B cell (primary cell): ENCODE results near the gene RPS15. TPM values are rescaled to one million over a fixed set of nuclear protein-coding genes. Genes with fewer than 3 reads are reported as not detected.

ENCODE experiments used
- ATAC-seq: fragments of 200-7000 bp; cut with Tn5 transposase; one replicate; pipeline ENCODE4 v1.10.0; 2021; ENCODE audit warnings: low read depth, mild to moderate bottlenecking, moderate number of reproducible peaks, moderate library complexity
- CTCF ChIA-PET: fragments of 350-600 bp; sonication (Branson Sonifier 250); formaldehyde crosslinking; loops from one replicate; lab custom pipeline; 2021; ENCODE audit warnings: antibody characterized with exemption, inconsistent platforms; lab: Charles Lee
- POLR2A ChIA-PET: fragments of 350-600 bp; sonication (Branson Sonifier 250); formaldehyde crosslinking; loops from one replicate; lab custom pipeline; 2021; ENCODE audit warnings: antibody characterized with exemption; lab: Charles Lee
- DNase-seq: peaks from one replicate; pipeline ENCODE4 v3.0.0; 2013
- H2AFZ ChIP-seq: 2 replicates; pipeline ENCODE4 v1.6.1; 2012; ENCODE audit warnings: mild to moderate bottlenecking, low read depth, low read length; ENCODE audit not compliant: insufficient read depth, poor library complexity, severe bottlenecking
- H3K27ac ChIP-seq, 2 donors: 1 replicate in 1 of 2; 2 replicates in 1 of 2; pipeline ENCODE4 v1.5.1; 2012 to 2013; ENCODE audit warnings: low read length in 2 of 2, mild to moderate bottlenecking in 2 of 2, moderate library complexity in 1 of 2
- H3K27me3 ChIP-seq, 4 experiments: fragments of 200-600 bp in 1 of 4; sonication (generic) in 1 of 4; replicated peaks in 1 of 4; 1 replicate in 2 of 4; 2 replicates in 2 of 4; pipeline versions ENCODE4 v1.6.1 to v1.7.0; 2013 to 2016; ENCODE audit warnings: low read length in 3 of 4, mild to moderate bottlenecking in 2 of 4, mixed read lengths in 1 of 4, moderate library complexity in 1 of 4; ENCODE audit not compliant: insufficient read depth in 4 of 4, control insufficient read depth in 3 of 4; ENCODE audit errors: control extremely low read depth in 1 of 4
- H3K36me3 ChIP-seq, 2 experiments: replicated peaks in 1 of 2; 1 replicate in 1 of 2; 2 replicates in 1 of 2; pipeline versions ENCODE4 v1.6.1 to v1.7.1; 2013; ENCODE audit warnings: low read length in 1 of 2; ENCODE audit not compliant: insufficient read depth in 2 of 2, control insufficient read depth in 1 of 2; ENCODE audit errors: control extremely low read depth in 1 of 2, extremely low read depth in 1 of 2
- H3K4me1 ChIP-seq, 2 donors: fragments of 200-600 bp in 1 of 2; sonication (generic) in 1 of 2; 1 replicate in 1 of 2; 2 replicates in 1 of 2; pipeline versions ENCODE4 v1.5.1 to v1.6.1; 2013 to 2017; ENCODE audit warnings: low read length in 2 of 2; ENCODE audit not compliant: control insufficient read depth in 2 of 2, insufficient read depth in 2 of 2
- H3K4me2 ChIP-seq: replicated peaks from 2 replicates; pipeline ENCODE3; 2012; ENCODE audit warnings: mild to moderate bottlenecking, low read depth, low read length; ENCODE audit not compliant: poor library complexity, severe bottlenecking
- H3K4me3 ChIP-seq, 5 experiments: fragments of 200-600 bp in 1 of 5; sonication (generic) in 1 of 5; 1 replicate in 3 of 5; 2 replicates in 2 of 5; pipeline versions ENCODE4 v1.5.1 to v1.7.0; 2011 to 2016; ENCODE audit warnings: low read length in 4 of 5, mild to moderate bottlenecking in 4 of 5, low read depth in 2 of 5, control low read depth in 1 of 5, moderate library complexity in 1 of 5; ENCODE audit not compliant: insufficient read depth in 1 of 5; ENCODE audit errors: control extremely low read depth in 1 of 5, extremely low read depth in 1 of 5
- H3K79me2 ChIP-seq: fragments of 200-600 bp; sonication (generic); one replicate; pipeline ENCODE4 v1.6.0; 2016; ENCODE audit warnings: low read length; ENCODE audit not compliant: control insufficient read depth, insufficient read depth
- H3K9ac ChIP-seq: fragments of 200-600 bp; sonication (generic); 2 replicates; pipeline ENCODE4 v1.6.1; 2017; ENCODE audit warnings: mild to moderate bottlenecking, low read length, moderate library complexity
- H3K9me3 ChIP-seq, 3 donors: one replicate each; pipeline versions ENCODE4 v1.6.1 to v1.7.1; 2013; ENCODE audit warnings: low read length in 2 of 3; ENCODE audit not compliant: control insufficient read depth in 2 of 3, insufficient read depth in 1 of 3; ENCODE audit errors: control extremely low read depth in 1 of 3
- H4K20me1 ChIP-seq: 2 replicates; pipeline ENCODE4 v1.6.0; 2012; ENCODE audit warnings: mild to moderate bottlenecking, low read length; ENCODE audit not compliant: insufficient read depth, control insufficient read depth, poor library complexity, severe bottlenecking
- H3K27ac Mint-ChIP-seq: one replicate; pipeline ENCODE4 v1.8.0; 2021; ENCODE audit warnings: mixed read lengths
- H3K27me3 Mint-ChIP-seq: one replicate; pipeline ENCODE4 v1.8.0; 2021; ENCODE audit warnings: mixed read lengths
- H3K4me1 Mint-ChIP-seq: one replicate; pipeline ENCODE4 v1.8.0; 2021; ENCODE audit warnings: mixed read lengths
- H3K4me3 Mint-ChIP-seq: one replicate; pipeline ENCODE4 v1.8.0; 2021; ENCODE audit warnings: mixed read lengths
- H3K9me3 Mint-ChIP-seq: one replicate; pipeline ENCODE4 v1.8.0; 2022; ENCODE audit warnings: mixed read lengths; ENCODE audit not compliant: insufficient read depth
- EZH2 ChIP-seq: IDR thresholded peaks from 2 replicates; pipeline ENCODE4 v1.6.1; 2012; ENCODE audit warnings: borderline replicate concordance, low read depth, mild to moderate bottlenecking, moderate library complexity, low read length; ENCODE audit not compliant: insufficient read depth, poor library complexity, severe bottlenecking
- WGBS: methylation state at CpG from one replicate; pipeline ENCODE4 v1.1.5; 2013; ENCODE audit warnings: missing lambda C conversion rate; ENCODE audit not compliant: insufficient coverage; 5-methylcytosine and 5-hydroxymethylcytosine counted together
- intact Hi-C: fragments of 100-400 bp; cut with micrococcal nuclease; formaldehyde crosslinking; loops from one replicate; pipeline ENCODE4 v1.10.0; 2022
- polyA plus RNA-seq: library from polyadenylated mRNA; depleted of rRNA; stranded (reverse); fragments of >200 nt; gene quantifications from 2 replicates; pipeline ENCODE4 v1.2.3, GENCODE V29; 2012
- total RNA-seq, 2 donors: library from RNA; stranded (reverse); fragments of 120-200 nt in 1 of 2; gene quantifications; 1 replicate in 1 of 2; 2 replicates in 1 of 2; pipeline versions ENCODE4 v1.2.3 to v1.2.4, GENCODE V29; 2013 to 2022
- TF ChIP-seq, protein P1 (sequence below): fragments of 200-600 bp; IDR thresholded peaks from one replicate; pipeline ENCODE4 v1.8.0; 2022; ENCODE audit warnings: antibody characterized with exemption, mild to moderate bottlenecking

The RPS15 gene
- total and polyA plus RNA-seq, 2 donors (not counting 1 experiment from before 2014, with no cell fraction given): 1,520 to 6,007 TPM

DNA sequence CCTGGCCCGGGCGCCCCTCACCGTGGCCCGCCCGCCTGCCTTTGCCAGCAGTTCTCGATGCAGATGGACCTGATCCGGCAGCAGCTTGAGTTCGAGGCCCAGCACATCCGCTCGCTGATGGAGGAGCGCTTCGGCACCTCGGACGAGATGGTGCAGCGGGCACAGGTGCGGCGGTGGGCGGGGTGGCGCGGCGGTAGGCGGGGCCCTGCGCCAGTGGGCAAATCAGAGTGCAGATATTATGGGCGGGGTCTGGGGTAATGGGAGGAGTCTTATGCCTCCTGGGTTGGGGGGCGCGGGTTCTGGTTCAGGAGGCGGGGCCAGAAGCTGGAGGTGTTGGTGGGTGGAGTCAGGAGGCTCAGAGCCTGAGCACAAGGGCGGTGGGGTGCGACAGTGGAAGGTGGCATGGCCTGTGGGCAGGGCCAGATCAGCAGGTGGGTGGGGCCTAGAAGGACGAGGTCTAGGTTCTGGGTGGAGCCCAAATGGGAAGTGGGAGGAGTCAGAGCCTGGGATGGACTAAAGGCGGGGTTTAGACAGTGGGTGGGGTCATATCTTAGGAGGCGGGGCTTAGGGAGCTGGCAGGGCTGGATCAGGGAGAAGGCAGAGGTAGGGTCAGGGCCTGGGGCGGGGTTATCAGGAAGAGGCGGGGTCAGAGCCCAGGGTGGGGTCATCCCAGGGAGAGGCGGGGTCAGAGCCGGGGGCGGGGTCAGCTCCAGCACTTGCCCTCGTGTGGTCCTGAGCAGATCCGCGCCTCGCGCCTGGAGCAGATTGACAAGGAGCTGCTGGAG, 17.3 kb downstream of the RPS15 start:
- ChIA-PET POLR2A (interaction anchor here (0.6 kb wide), 2 partner anchors 35 to 398 kb away, joined by 5 to 7 read pairs; partner anchors contain the start of gene REEP6), CTCF (interaction anchor here (1.2 to 2.8 kb wide), 2 partner anchors 11 to 13 kb away, joined by 3 to 11 read pairs; no protein-coding TSS in a partner anchor)
- H3K4me1 Mint-ChIP-seq: peaks cover 21% of the 10 kb centered on the region
- Histone ChIP-seq H3K4me3 (peak overlapping the region in 3 of 5 experiments; percentile 12 to 29 (median 15)), H3K27me3 (peaks cover 0 to 69% (median 41%) of the 10 kb centered on the region in 4 experiments), H3K9ac (peak overlapping the region; percentile 54), H3K4me1 (peaks cover 33 to 35% of the 10 kb centered on the region in 2 donors), H3K27ac (no peak overlapping the region), H3K9me3 (peaks cover 0 to 36% (median 0%) of the 10 kb centered on the region in 3 donors), H3K4me2 (peak overlapping the region; percentile 80), H4K20me1 (peaks cover 8% of the 10 kb centered on the region), H3K79me2 (no peaks in the 10 kb centered on the region), H2AFZ (no peak overlapping the region), H3K36me3 (no peaks in the 10 kb centered on the region)
- WGBS: 5% methylated on average over 41 of the region's 42 CpGs
- ATAC-seq: peak; percentile 67
- H3K27me3 Mint-ChIP-seq: peaks cover 34% of the 10 kb centered on the region
- peak; percentile 68 for DNase-seq
- H3K27ac Mint-ChIP-seq: no peak overlapping the region
- intact Hi-C loops: loop anchor here (2.0 kb wide), 1 partner anchor 35 kb away; the partner anchor contains the start of genes PCSK4 and REEP6
- peak overlapping the region; percentile 66 for H3K4me3 Mint-ChIP-seq
- H3K9me3 Mint-ChIP-seq: no peaks in the 10 kb centered on the region
- TF ChIP-seq, protein P1, sequence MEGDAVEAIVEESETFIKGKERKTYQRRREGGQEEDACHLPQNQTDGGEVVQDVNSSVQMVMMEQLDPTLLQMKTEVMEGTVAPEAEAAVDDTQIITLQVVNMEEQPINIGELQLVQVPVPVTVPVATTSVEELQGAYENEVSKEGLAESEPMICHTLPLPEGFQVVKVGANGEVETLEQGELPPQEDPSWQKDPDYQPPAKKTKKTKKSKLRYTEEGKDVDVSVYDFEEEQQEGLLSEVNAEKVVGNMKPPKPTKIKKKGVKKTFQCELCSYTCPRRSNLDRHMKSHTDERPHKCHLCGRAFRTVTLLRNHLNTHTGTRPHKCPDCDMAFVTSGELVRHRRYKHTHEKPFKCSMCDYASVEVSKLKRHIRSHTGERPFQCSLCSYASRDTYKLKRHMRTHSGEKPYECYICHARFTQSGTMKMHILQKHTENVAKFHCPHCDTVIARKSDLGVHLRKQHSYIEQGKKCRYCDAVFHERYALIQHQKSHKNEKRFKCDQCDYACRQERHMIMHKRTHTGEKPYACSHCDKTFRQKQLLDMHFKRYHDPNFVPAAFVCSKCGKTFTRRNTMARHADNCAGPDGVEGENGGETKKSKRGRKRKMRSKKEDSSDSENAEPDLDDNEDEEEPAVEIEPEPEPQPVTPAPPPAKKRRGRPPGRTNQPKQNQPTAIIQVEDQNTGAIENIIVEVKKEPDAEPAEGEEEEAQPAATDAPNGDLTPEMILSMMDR: no peak
- TF ChIP-seq EZH2: no peak
